ENCODE data around the gene LPIN2.
A peak's percentile ranks its signal among the peaks of the same experiment; 100 is the strongest.
"Not testable (repeated sequence)": the region's sequence is repeated elsewhere in the genome, so short reads cannot be mapped to it uniquely, and the experiment has no call there.

The LPIN2 gene

DNA sequence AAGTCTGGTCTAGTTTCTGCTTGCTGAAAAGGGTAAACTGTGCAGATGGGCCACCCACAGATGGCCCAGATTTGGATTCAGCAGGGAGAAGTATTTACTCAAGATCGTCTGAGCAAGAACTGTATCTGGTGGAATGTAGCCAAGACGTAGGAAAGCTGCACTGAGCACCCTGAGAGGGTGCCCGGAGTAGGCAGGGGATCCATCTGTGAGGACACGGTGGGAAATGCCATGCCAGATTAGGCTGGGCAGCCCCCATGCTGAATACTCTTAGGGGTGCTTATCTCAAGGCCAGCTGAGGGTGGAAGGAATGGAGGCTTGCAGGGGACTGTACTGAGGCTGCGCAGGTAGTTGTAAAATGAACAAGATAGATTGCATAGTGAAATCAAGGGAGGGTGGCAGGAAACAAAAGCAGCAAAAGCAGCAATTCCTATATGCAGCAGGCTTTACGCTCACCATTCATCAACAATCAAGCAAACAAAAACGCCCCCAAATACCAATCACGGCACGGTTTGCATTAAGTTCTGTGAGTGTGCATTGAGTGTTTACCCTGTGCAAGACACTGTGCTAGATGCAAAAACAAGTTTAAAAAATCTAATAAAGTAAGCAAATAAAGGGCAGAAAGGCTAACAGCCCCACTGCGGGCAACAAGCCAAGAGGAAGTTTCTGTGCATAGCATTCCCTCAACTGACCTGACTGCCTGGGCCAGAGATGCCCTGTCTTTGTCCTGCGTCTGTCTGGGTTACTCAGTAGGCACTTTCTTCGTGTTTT is 32.2 kb upstream of the LPIN2 start:
- DNase-seq (ENCODE audit: low spot score), result no peak

DNA sequence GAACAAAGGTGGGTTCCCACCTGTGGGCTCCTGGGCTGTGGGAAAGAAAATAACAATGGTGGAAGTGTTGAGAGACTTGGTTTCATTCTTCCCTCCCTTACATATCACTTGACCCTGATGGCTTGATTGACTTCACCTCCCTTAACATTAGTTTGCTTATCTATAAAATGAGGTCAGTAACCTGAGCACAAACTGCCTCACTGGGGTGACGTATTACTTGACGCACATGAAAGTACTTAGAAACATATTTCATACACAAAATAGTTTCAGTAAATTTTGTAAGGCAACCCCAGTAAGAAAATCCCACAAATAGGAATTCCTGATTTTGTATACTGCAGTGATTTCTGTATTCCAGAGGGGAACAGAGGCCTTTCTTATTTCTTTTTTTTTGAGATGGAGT is 29.4 kb upstream of the LPIN2 start:
- no peak for DNase-seq (ENCODE audit: low spot score)

DNA sequence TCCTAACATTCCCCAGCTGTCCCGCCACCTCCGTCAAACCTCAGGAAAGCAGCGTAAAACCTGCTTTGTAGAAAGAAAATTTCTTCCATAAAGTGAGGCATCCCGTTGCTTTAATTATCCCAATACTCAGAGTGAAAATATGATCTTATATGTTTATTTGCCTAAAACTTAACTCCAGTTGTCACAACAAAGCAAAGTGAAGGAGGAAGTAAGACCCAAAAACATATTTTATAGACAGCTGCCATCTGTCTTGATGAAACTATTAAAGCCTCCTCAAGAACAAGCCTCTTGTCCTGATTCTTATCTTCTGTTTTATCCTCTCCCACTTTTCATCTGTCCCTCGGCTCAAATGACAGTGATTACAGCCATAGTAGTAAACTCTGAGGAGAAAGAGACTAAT is 28.9 kb upstream of the LPIN2 start:
- DNase-seq (ENCODE audit: low spot score), result no peak

DNA sequence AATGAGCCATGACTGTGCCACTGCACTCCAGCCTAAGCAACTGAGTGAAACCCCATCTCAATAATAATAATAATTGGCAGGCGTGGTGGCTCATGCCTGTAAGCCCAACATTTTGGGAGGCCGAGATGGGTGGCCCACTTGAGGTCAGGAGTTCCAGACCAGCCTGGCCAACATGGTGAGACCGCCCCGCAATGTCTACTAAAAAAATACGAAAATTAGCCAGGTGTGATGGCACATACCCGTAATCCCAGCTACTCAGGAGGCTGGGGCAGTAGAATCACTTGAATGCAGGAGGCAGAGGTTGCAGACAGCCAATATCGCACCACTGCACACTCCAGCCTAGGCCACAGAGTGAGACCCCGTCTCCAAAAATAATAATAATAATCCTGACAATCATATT is 27.9 kb upstream of the LPIN2 start:
- DNase-seq (ENCODE audit: low spot score), result no peak

DNA sequence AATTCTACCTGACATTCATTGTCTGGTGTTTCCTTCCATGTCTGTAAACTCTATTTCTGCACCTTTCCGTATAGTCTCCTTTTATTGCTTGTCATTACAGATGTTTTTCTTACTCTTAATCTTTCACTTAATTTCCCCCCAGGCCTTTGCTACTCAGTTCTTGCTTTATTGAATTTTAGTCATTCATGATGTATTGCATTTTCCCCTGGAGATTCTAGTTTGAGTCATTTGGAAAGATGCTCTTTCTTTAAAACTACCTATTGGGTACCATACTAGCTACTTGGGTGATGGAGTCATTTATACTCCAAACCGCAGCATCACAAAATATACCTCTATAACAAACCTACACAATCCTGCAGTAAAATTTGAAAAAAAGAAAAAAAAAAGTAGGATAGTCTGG is 27.2 kb upstream of the LPIN2 start:
- DNase-seq (ENCODE audit: low spot score), result no peak

DNA sequence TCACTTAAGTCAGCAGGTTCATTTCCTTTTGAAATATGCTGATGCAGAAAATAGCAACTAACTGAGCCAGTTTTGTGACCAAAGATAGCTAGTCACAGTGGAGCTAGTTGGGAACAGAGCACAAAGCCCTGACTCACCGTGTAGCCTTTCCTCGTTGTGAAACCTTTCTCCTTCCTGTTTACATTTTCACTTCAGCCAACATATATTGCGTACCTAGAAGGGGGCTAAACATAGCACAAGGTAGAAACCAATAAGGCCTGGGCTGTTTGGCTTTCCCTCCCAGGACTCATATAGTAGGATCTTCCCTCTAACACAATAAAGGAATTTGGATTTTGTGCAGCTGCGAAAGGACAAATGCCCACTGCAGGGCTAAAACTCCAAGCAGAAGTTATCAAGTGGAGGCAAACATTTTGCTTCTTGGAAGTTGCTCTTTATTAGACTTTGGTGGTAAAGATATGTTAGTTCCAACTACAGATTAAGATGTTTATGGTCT is 24.5 kb upstream of the LPIN2 start:
- DNase-seq (ENCODE audit: low spot score), result no peak

DNA sequence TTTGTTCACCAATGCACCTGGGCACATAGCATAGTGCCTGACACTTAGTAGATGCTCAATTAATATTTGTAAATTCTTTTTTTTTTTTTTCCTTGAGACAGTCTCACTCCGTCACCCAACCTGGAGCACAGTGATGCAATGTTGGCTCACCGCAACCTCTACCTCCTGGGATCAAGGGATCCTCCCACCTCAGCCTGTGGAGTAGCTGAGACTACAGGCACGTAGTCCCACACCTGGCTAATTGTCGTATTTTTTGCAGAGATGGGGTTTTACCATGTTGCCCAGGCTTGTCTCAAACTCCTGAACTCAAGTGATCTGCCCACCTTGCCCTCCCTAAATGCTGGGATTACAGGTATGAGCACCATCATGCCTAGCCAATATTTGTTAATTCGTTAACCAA is 23.2 kb upstream of the LPIN2 start:
- no peak for DNase-seq (ENCODE audit: low spot score)

DNA sequence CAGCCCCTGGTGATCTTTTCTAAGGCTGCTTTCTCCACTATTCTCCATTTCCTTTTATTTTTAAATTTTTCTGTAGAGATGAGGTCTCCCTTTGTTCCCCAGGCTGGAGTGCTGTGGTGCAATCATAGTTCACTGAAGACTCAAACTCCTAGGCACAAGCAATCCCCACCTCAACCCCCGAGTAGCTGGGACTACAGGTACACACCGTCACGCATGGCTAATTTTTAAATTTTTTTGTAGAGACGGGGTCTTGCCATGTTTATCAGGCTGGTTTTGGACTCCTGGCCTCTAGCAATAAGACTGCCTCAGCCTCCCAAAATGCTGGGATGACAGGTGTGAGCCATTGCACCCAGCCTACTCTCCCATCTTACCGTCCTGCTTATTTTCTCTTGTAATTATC is 22.7 kb upstream of the LPIN2 start:
- no peak for DNase-seq (ENCODE audit: low spot score)

DNA sequence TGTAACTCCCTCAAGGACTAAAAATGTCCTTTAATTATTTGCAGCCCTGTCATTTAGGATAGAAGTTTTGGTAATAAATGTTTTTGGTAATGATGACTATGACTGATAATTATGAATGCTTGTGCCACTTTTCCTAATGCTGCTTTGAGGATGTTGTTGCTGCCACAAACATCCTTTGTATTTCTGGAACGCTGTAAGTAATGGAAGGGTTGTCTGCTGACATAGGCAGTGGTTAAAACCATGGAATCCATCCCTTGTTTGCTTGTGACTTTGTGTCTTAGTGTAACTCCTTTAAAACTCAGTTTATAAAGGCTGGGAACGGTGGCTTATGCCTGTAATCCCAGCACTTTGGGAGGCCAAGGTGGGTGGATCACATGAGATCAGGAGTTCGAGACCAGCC is 19.8 kb upstream of the LPIN2 start:
- DNase-seq (ENCODE audit: low spot score), result no peak

DNA sequence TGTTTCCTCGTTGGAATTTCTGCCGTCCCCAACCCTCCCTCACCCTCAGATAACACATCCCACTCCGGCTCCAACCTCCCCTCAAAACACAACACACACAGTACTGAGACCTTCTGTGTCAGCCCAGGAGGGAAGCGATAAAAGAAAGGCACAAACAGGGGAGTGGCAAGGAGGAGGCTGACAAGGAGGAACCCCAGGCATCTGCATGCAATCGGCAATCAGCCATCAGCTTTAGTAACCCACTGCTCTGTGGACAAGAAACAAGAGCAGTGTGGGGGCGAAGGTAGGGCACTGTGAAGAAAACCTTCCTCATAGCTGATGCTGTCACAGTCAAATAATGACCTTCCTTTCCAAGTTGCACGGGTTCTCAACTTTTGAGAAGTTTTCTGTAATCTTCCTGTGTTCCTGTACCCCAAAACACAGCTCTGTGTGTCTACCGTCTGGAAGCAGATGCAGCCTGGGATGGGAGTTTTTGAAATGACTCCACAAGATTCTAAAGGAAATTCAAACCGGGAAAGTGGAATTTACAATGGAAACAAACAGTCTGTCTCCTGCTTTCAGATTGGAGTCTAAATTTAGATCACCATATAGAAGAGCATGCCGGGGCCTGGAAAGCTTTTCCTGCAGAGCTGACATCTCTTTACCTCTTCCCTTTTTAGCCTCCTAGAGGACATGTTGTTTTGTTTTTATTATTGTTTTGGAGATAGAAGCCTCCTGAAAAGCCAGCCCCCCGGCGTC is 16.4 kb upstream of the LPIN2 start:
- no peak for DNase-seq (ENCODE audit: low spot score)

DNA sequence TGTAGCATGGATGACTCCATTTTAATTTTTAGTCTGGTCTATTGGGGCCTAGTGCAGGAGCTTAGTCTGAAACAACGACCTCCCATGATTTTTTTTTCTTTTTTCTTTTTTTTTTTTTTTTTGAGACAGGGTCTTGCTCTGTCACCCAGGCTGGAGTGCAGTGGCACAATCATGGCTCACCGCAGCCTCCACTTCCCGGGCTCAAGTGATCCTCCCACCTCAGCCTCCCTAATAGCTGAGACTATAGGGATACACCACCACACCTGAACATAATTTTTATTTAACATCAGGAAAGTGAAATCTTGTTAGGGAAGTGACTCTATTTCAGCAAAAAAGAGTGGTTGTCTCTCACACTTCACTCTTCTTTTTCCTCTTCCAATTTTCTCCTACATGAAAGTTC is 15.2 kb upstream of the LPIN2 start:
- not testable (repeated sequence) for DNase-seq (ENCODE audit: low spot score)

DNA sequence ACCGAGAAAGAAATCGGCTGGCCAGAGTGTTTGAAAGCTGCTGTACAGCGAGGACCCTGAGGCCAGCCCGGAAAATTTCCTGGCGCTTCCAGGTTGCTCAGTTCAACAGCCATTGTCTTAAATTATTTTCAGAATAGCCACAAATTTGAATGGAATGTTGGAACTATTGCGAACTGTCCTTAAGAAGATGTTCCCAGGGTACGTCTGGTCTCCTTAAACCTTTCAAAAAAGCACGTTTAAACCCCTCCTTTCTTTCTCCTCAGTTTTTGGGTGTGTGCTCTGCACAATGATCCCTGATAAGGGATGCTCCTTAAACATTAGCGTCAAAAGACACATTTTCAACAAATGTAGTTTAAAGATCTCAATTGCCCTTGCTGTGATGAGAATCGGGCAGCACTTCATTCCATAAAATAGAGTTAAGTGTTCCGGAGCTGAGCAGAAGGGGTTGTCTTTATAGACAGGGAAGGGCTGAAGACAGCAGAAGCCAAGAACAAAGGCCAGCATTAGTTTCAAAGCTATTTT is 14.5 kb upstream of the LPIN2 start:
- DNase-seq (ENCODE audit: low spot score), result no peak

DNA sequence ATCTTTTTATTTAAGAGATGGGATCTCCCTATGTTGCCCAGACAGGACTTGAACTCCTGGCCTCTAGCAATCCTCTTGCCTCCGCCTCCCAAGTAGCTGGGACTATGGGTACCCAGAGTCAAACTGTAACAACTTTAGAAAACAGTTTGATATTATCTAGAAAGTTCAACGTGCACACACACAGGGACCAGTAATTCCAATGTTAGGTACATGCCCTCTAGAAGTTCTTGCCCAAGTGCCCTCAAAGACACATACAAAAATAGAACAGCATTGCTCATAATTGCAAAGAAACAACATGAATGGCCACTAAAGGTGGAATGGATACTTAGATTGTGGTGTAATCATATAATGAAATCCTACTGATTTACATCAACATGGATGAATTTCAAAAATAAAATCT is 12.6 kb upstream of the LPIN2 start:
- no peak for DNase-seq (ENCODE audit: low spot score)

DNA sequence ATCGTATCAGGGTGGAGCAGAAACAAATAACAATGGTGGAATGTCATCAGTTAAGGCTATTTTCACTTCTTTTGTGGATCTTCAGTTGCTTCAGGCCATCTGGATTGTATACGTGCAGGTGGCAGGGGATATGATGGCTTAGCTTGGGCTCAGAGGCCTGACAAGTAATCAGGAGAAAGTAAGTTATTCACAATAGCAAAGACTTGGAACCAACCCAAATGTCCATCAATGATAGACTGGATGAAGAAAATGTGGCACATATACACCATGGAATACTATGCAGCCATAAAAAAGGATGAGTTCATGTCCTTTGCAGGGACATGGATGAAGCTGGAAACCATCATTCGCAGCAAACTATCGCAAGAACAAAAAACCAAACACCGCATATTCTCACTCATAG is 10.7 kb upstream of the LPIN2 start:
- DNase-seq (ENCODE audit: low spot score), result not testable (repeated sequence)

DNA sequence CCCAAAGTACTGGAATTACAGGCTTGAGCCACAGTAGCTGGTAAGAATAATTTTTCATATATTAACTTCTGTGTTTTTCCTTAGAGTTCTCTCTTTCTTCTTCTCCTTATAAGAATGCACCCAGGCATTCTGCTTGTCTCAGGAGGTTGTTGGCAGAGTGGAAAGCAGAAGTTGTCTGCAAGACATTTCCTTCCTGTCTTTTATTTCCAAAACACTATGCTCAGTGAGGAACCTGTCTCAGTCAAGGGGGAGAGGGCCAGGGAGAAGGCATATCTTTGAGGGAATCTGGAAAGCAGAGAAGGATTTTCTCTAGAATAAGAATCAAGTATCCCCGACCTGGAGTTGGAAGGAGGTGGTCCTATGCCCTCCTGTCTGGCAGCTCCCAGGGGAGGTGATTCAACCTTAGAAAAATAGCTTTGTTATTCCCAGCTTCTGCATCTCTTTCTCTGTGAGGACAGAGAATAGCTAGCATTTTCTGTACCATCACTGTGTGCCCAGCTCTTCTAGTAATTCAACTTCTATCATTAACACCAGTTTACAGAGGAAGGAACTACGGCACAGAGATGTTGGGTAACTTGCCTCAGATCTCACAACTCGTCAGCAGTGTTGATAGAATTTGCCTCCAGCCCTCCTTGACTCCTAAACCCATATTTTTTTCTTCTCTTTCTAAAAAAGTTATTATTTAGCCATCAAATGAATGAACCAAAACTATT is 3.8 kb upstream of the LPIN2 start:
- no peak for DNase-seq (ENCODE audit: low spot score)

DNA sequence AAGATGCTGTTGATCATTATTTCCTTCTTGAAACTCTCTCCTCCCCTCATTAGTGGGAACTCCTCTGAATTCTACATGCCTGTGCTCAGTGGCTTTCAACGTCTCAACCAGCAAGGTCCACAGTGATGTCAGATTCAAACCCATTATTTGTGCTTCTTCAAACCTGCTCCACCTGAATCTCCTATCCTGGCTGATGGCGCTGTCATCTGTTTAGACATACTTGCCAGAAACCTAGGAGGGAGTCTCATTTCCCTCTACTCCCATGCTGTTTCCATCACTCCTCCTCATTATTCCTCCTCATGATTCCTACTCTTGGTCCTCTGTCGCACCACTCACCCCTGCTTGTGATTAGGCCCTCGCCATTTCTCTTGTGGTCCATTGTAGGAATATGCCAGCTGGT is 2.9 kb upstream of the LPIN2 start:
- no peak for DNase-seq (ENCODE audit: low spot score)

DNA sequence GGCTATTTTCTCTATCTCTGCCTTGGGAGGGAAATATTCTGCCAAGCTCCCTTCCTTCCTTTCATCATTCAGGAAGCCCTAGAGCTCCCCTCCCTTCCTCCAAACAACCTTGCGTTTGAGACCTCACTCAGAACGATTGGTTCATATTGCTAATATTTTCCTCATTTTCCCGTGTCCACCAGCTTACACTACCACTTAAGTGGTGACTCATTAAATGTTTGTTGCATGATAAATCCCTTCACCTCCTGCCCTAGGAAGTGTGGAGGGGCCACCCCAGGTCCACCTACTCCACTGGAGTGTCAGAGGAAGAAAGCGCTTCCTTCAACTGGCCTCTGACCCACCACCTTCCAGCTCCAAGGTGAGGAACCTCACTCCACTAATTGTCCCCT is 2.3 kb upstream of the LPIN2 start:
- peak; percentile 13 for DNase-seq (ENCODE audit: low spot score)

DNA sequence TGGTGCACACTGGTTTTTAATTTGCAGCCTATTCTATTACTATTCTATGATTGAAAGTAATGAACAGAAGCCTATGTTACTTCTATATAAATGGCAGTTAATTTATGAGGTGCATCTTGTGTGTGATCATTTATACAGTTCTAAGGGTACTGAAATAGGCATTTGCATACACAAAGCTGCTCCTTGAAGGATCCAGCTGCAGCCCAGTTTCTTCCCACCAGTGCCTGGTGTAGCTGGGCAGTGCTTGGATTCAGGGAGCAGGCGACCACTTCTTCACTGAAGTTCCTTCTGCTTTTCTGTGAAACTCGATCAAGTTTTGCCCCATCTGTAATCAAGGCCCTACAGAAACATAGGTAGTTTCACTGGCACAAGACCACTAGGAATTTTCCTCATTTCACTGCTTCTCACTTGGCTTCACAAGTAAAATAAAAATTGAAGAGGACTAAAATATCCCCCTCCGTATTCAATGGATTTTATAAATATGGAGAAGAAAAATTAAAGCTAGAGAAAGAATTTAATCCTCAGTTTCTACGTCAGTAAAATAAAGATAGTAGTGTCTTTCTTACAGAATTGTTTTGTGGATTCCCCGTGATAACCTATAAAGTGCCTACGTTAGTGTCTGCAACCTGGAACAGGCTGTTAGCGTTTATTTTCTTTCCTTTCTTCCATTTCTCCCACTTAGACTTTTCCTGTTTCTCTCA is 1.7 kb upstream of the LPIN2 start:
- no peak for DNase-seq (ENCODE audit: low spot score)

DNA sequence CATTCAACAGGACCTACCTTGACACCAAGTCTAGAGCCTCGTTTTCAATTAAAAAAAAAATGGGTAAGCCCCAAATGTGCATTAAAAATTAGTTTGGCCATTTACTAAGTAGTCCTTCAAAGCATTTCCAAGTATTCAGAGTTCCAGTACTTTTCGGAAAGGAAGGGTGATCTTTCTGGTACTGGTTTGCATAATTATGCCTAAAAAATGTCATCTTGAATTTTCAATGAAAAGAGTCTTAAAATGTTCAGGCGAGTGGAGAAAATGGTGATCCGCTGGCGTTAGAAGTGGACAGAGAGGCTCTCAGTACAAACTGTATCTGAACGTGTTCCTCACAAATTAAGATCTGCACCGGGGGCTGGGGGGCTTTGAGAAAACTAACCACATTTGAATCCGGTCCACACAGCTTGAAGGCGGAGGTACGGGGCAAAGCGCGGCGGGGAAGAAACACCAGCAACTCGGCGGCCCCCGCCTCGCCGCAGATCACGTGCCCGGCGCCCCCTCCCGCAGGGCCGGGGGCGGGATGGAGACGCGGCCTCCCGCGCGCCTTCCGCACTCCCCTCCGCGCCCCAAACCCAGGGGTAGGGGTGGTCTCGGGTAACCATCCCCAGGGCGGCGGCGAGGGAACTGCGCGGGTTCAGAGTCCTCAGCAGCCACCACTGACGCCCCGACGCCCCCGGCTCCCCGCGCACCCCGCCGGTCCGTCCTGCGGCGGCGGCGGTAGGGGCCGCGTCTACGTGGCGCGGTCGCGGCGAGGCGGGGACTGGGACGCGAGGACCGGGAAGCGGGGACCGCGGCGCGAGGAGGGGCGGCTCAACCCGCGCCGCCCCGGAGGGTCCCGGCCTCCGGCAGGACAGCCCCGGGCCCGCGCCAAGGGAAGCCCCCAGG is 564 bp downstream of the LPIN2 start:
- DNase-seq (ENCODE audit: low spot score), result no peak

DNA sequence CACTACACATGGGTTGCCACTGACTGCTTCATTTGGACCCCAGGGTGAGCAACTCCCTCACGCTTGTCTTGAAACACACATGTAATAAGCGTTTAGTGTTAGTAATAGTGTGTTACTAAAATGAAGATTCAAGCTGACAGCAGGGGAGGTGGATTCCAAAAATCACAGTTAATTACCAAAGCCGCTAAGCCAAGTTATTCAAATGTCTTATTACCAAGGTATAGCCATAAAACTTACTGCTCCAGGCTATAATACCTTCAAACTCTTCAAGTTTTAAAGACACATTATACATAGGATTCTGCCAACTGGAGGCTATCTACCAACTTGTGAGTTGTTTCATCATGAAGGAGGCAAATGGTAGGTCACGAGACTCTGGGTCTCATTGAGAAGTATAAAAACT is 2.9 kb downstream of the LPIN2 start:
- no peak for DNase-seq (ENCODE audit: low spot score)

DNA sequence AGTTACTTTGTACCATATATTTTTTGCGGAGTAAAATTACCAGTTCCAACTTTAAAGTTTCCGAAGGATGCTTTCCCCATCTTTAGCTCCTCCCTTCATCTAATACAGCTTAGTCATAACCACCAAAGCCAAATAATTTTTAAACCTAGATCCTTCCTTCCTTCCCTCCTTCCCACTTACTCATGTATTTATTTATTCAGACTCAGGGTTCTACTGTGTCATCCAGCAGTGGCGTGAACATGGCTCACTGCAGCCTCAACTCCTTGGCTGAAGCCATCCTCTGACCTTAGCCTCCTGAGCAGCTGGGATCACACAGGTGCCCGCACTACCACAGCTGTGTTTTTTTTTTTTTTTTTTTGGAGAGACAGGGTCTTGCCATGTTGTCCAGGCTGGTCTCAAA is 4.4 kb downstream of the LPIN2 start:
- no peak for DNase-seq (ENCODE audit: low spot score)

Data from COLO829 (cell line).